Activated naive CD4-positive, alpha-beta T cell (primary cell): ENCODE data around the gene LINGO3.

Experiments
- DNase-seq, 4 experiments: peaks; one replicate each; lab custom pipeline; 2025; lab: John Stamatoyannopoulos, UW

Gene LINGO3

DNA sequence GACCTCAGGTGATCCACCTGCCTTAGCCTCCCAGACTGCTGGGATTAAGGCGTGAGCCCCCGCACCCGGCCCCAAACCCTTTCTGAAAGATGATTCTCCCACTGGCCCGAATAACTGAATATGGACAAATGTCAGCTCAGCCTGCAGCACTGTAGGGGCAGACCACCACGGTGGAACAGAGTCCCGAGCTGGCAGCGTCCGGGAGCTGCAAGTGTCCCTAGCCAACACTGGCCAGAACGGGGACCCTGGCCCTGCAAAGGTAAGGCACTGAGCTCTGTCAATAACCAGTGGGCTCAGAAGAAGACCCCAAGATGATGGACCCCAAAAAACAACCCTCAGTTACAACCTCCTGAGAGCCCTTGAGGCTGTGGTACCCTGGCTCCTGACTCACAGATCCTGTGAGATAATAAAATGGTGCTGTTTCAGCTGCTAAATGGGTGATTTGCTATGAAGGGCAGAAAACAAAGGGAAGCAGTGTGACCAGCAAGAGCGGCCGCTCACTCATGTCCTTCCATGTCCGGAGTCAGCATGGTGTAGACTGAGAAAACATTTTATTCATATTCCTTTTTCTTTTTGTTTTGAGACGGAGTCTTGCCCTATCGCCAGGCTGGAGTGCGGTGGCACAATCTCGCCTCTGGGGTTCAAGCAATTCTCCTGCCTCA is 18.9 kb upstream of the LINGO3 start:
- no peak for DNase-seq

DNA sequence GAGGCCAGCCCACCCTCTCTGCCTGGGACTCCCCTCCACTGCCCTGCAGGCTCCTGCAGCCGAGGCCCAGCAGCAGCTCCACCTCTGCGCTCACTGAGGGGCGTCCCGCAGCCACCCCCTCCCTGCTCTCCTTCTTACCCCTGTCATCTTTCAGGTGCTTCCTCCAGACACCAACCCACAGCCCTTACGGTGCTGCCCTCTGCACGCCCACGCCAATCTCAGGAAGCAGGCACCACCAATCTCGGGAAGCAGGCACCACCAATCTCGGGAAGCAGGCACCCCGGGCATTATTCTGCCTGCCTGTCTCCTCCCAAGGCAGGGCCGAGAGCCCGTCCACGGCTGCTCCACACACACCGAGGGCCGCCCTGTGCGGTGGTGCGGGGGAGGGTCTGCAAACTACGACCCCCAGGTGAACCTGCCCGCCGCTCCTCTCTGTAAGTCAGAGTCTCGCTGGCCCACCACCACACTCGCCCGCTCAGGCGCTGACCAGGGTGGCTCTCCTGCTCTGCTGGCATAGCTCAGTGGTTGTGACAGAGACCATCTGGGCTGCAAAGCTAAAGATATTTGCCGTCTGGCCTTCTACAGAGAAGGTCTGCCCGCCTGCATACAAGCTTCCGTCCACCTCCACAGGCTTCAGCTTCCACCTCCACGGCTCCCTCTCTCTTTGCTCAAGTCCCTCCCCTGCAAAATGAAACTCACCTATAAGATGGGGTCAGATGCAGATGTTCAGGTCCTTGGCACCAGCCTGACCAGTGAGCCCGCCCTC is 17.5 kb upstream of the LINGO3 start:
- no peak for DNase-seq

- DNase-seq: no peak
Measured at GRCh38 chr19:2324220-2324948, 16.4 kb upstream of the LINGO3 start.

GRCh38 chr19:2323707-2324106 is 15.8 kb upstream of the LINGO3 start:
- no peak for DNase-seq

DNA sequence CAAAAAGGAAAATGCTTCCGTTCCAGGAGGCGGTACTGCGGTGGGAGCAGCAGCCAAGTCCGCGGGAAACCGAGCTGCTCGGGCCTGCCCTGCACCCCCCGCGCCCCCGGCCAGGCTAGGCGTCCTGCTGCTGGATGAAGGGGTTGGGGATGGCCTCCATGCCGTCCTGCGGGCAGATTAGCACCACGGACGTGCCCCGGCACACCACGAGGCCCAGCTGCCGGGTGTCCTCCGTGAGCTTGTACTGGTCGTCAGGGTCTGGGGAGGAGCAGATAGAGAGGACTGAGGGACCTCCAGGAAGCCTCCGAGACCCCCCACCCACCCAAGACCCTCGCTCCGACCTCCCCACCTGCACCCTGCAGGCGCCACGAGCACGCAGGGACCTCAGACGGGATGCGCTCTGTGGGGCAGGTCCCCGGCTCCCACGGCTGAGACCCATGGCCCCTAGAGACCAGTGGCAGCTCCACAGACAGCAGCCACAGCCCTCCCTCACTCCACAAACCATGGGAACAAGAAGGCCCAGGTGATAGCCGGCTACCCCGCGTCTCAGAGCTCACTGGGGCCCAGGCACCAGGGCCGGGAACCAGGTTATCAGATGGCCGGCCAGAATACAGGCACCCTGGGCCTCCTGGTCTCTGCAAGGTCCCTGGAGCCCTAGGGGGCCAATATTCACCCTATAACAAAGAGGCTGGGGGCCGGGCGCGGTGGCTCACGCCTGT is 13.8 kb upstream of the LINGO3 start:
- no peak for DNase-seq

GRCh38 chr19:2320939-2321338 is 13.0 kb upstream of the LINGO3 start:
- no peak for DNase-seq

GRCh38 chr19:2320049-2320448 is 12.1 kb upstream of the LINGO3 start:
- no peak for DNase-seq

- no peak for DNase-seq
Measured at GRCh38 chr19:2319551-2319950, 11.6 kb upstream of the LINGO3 start.

GRCh38 chr19:2318923-2319322 is 11.0 kb upstream of the LINGO3 start:
- DNase-seq: no peak

DNA sequence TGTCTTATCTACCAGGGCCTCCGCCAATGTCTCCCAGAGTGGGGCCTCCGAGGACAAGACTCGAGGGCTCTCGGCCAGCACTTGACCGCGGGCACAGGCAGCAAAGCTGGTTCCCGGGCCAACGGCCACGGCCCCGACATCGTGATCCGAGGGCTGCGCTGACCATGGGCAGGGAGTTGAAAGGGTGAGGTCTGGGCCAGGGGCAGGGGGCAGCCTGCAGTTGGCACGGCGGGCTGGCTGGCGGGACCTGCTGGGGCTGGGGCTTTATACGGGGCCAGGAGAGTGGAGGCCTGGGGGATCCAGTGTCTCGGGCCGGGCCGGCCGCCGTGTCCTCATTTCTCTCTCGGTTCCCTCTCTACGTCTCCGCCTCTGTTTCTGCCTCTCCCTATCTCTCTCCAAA is 9.8 kb upstream of the LINGO3 start:
- no peak for DNase-seq

- DNase-seq: no peak
Measured at GRCh38 chr19:2317300-2317699, 9.3 kb upstream of the LINGO3 start.

- no peak for DNase-seq
Measured at GRCh38 chr19:2315818-2316353, 7.9 kb upstream of the LINGO3 start.

- no peak for DNase-seq
Measured at GRCh38 chr19:2315121-2315817, 7.3 kb upstream of the LINGO3 start.

DNA sequence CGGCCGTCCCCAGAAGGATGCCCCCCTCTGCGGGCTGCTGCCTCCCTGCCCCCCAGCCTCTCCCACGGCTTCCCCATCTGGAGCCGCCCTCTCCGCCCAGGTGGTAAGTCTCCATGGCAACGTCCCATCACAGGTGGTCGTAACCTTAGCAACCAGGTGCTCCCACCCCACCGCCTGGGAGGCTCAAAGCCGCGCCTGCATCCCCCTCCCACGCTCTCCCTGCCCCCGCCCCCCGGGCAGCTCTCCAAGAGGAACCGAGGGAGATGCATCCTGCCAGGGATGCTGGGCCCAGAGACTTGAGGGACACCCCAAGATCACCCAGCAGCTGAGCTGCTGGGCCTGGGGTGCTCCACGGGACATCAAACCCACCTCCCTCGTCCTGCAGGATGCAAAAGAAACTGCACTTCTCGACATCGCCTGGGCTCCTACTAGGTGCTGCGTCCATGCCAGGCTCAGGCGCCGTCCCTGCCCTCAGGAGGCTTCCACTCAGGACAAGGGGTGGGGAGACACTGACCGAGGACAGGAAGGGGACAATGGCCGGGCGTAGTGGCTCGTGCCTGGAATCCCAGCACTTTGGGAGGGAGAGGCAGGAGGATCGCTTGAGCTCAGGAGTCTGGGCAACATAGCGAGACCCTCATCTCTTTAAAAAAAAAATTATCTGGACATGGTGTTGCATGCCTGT is 5.0 kb upstream of the LINGO3 start:
- no peak for DNase-seq

DNA sequence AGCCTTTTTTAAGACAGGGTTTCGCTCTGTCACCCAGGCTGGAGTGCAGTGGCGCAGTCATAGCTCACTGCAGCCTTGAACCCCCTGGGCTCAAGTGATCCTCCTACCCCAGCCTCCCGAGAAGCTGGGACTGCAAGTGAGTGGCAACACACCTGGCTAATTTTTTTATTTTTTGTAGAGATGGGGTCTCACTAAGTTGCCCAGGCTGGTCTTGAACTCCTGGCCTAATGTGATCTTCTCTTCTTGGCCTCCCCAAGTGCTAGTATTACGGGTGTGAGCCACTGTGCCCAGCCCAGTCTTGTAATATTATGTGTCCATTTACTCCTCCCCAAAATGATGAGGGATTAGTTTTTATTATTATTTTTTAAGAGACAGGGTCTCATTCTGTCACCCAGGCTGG is 3.1 kb upstream of the LINGO3 start:
- DNase-seq: no peak

GRCh38 chr19:2309734-2310362 is 1.9 kb upstream of the LINGO3 start:
- no peak for DNase-seq

DNA sequence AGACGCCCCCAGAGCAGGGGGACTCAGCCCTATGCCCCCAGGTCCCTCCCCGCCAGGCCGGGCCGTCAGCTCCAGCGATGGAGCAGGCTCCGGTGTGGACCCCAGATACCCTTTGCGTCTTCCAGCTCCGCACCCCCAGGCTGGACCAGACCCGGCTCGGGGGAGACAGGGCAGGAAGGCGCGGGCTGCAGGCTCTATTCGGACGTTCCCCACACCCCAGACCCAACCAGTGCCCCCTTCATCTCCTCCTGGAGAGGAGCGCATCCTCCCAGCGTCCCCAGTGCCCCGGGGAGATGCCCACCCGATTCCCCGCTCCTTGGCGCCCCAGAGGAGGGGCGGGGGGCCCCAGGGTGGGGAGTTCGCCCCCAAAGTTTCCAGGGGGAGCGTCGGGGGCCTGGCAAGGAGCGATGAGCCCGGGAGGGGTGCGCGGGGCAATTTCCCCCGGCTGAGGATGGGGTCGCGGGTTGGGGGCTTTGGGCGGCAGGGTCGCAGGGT is 389 bp downstream of the LINGO3 start:
- DNase-seq: no peak

DNA sequence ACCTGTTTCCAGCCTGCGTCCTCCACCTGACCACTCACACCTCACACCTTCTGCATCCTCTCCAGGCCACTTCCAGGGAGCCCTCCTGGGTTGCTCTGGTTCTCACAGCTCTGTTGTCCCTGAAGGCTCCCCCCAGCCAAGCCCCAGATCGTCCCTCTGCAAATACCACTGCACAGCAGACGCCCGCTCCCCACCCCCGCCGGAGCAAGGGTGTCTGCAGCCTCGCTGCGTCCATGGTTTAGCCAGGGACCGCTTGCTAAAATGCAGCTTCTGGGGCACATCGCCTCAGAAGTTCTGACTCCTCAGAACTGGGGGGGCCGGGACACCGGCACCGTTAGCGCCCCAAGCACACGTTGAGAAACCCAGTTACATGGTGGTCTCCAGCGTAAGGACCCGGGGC is 983 bp downstream of the LINGO3 start:
- no peak for DNase-seq

DNA sequence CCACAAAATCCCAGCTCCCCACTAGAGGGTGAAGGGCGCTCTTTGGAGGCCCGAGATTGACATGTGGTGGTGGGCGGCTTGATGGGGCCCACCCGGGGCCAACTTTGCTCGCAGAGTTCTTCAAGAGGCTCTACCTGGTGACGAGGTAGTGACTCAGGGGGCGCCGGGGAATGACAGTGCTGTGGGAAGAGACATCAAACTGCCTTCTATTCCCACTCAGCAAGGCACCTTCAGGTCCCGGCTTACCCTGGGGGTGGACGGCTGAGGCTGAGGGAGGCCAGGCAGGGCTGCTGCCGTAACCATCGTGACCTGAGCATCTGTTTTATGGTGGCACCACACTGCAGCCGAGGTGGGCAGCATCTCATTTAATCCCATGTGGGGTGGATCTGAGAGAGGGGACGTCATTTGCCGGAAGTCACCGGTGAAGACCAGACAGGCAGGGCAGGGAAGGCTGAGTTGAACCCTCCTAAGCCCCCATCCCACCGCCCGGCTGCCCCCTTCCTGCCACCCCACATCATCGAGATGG is 1.6 kb downstream of the LINGO3 start:
- DNase-seq: no peak
